HepG2 (cell line): ENCODE data around the gene SYNGAP1. TPM values are rescaled to one million over a fixed set of nuclear protein-coding genes. Genes with fewer than 3 reads are reported as not detected.

Experiments used
- AKNA ChIP-seq: sonication (generic); formaldehyde crosslinking; IDR thresholded peaks from 2 replicates; pipeline ENCODE4 v1.4.0; 2020; ENCODE audit warnings: missing genetic modification reagents, borderline replicate concordance
- ATF7-NPFF ChIP-seq: sonication (generic); formaldehyde crosslinking; IDR thresholded peaks from 2 replicates; pipeline ENCODE4 v1.8.1; 2023; ENCODE audit warnings: mild to moderate bottlenecking, low read depth, missing genetic modification reagents, moderate library complexity
- ATM ChIP-seq: fragments of 450-650 bp; IDR thresholded peaks from 2 replicates; pipeline ENCODE4 v1.7.1; 2017; ENCODE audit warnings: mild to moderate bottlenecking, borderline replicate concordance
- EED ChIP-seq: sonication (generic); formaldehyde crosslinking; IDR thresholded peaks from 2 replicates; pipeline ENCODE4 v1.5.0; 2020; ENCODE audit warnings: mild to moderate bottlenecking, missing genetic modification reagents
- HNF4G ChIP-seq, 2 experiments: sonication (generic) in 1 of 2; formaldehyde crosslinking in 1 of 2; IDR thresholded peaks; 2 replicates each; pipeline versions ENCODE4 v1.4.0 to v1.6.1; 2011 to 2020; ENCODE audit warnings: borderline replicate concordance in 2 of 2, low read depth in 2 of 2, mild to moderate bottlenecking in 2 of 2, low read length in 1 of 2, missing genetic modification reagents in 1 of 2, moderate library complexity in 1 of 2
- IKZF4 ChIP-seq: sonication (generic); formaldehyde crosslinking; IDR thresholded peaks from 2 replicates; pipeline ENCODE4 v1.5.1; 2020; ENCODE audit warnings: borderline replicate concordance, mild to moderate bottlenecking, low read depth, missing genetic modification reagents; ENCODE audit errors: not compliant biosample characterization
- IRF1 ChIP-seq: sonication (generic); formaldehyde crosslinking; IDR thresholded peaks from 2 replicates; pipeline ENCODE4 v1.4.0; 2020; ENCODE audit warnings: low read depth, mild to moderate bottlenecking, missing genetic modification reagents
- IRX3 ChIP-seq: sonication (generic); formaldehyde crosslinking; IDR thresholded peaks from 2 replicates; pipeline ENCODE4 v1.8.1; 2023; ENCODE audit warnings: mild to moderate bottlenecking, low read depth, missing genetic modification reagents, borderline replicate concordance
- PAWR ChIP-seq: sonication (generic); formaldehyde crosslinking; IDR thresholded peaks from 2 replicates; pipeline ENCODE4 v1.4.0; 2020; ENCODE audit warnings: missing genetic modification reagents, mild to moderate bottlenecking, borderline replicate concordance
- PITX1 ChIP-seq: sonication (generic); formaldehyde crosslinking; IDR thresholded peaks from 2 replicates; pipeline ENCODE4 v1.5.1; 2020; ENCODE audit warnings: mild to moderate bottlenecking, missing genetic modification reagents
- SCMH1 ChIP-seq: sonication (generic); formaldehyde crosslinking; IDR thresholded peaks from 2 replicates; pipeline ENCODE4 v1.9.0; 2021; ENCODE audit warnings: missing genetic modification reagents, mild to moderate bottlenecking, borderline replicate concordance
- ZNF709 ChIP-seq: sonication (generic); formaldehyde crosslinking; IDR thresholded peaks from 2 replicates; pipeline ENCODE4 v1.5.0; 2020; ENCODE audit warnings: mild to moderate bottlenecking, missing genetic modification reagents
- ZNF780A ChIP-seq: sonication (generic); formaldehyde crosslinking; IDR thresholded peaks from 2 replicates; pipeline ENCODE4 v1.8.0; 2022; ENCODE audit warnings: mild to moderate bottlenecking, missing genetic modification reagents, moderate library complexity
- polyA plus RNA-seq, 8 experiments: library from polyadenylated mRNA; depleted of rRNA in 3 of 8; stranded (reverse) in 7 of 8; unstranded in 1 of 8; fragments of >200 nt; fragmentation: Illumina TruSeq in 4 of 8; extraction: Trizol in 4 of 8; gene quantifications; 2 replicates each; pipeline versions ENCODE4 v1.2.1 to v1.2.3, GENCODE V29; 2011 to 2016; ENCODE audit warnings: low read depth in 4 of 8, missing spikeins in 1 of 8, mixed read lengths in 1 of 8; ENCODE audit not compliant: insufficient read depth in 1 of 8
- total RNA-seq, 5 experiments: library from RNA; depleted of rRNA; stranded (reverse); fragments of >200 nt; fragmentation: Illumina TruSeq; extraction: Trizol; gene quantifications; 2 replicates each; pipeline ENCODE4 v1.2.3, GENCODE V29; 2016; ENCODE audit warnings: low read depth in 1 of 5
- TF ChIP-seq, protein P1 (sequence below): sonication (generic); formaldehyde crosslinking; IDR thresholded peaks from 2 replicates; pipeline ENCODE4 v1.4.0; 2020; ENCODE audit warnings: mild to moderate bottlenecking, low read depth, missing genetic modification reagents
- TF ChIP-seq, protein P2 (sequence below): sonication (generic); formaldehyde crosslinking; IDR thresholded peaks from 2 replicates; pipeline ENCODE4 v1.5.0; 2020; ENCODE audit warnings: mild to moderate bottlenecking, low read depth, missing genetic modification reagents, borderline replicate concordance
- TF ChIP-seq, protein P3 (sequence below): sonication (generic); formaldehyde crosslinking; IDR thresholded peaks from 2 replicates; pipeline ENCODE4 v1.8.0; 2022; ENCODE audit warnings: mild to moderate bottlenecking, missing genetic modification reagents; ENCODE audit not compliant: insufficient replicate concordance

SYNGAP1 gene
- total and polyA plus RNA-seq, 2 of the 13 experiments (the other 11 are each of a cell fraction or from before 2014, with no cell fraction given): 0.75 to 1.1 TPM

- TF ChIP-seq AKNA (CRISPR knock-in tag) (0 out of 2 replicates have a peak, but pooled peaks have one; percentile 2), IKZF4 (CRISPR knock-in tag) (peak; percentile 28), EED (CRISPR knock-in tag) (peak; percentile 28; the same call in 1 of the 2 replicates), ZNF780A (peak; percentile 91), SCMH1 (CRISPR knock-in tag) (no peak), PITX1 (peak; percentile 87), PAWR (CRISPR knock-in tag) (peak; percentile 75; the same call in 1 of the 2 replicates), ATM (no peak), HNF4G (IDR thresholded peaks at IDR 0.05; ENCODE audit: borderline replicate concordance, low read depth, low read length) (no peak), HNF4G (CRISPR knock-in tag; IDR thresholded peaks at IDR 0.05; ENCODE audit: borderline replicate concordance, low read depth) (peak; percentile 41; the same call in 1 of the 2 replicates), IRF1 (CRISPR knock-in tag) (0 out of 2 replicates have a peak, but pooled peaks have one; percentile 82), IRX3 (CRISPR knock-in tag) (peak; percentile 79), ZNF709 (CRISPR knock-in tag) (peak; percentile 93; the same call in 1 of the 2 replicates), ATF7-NPFF (CRISPR knock-in tag) (peak; percentile 93)
- TF ChIP-seq, protein P1, sequence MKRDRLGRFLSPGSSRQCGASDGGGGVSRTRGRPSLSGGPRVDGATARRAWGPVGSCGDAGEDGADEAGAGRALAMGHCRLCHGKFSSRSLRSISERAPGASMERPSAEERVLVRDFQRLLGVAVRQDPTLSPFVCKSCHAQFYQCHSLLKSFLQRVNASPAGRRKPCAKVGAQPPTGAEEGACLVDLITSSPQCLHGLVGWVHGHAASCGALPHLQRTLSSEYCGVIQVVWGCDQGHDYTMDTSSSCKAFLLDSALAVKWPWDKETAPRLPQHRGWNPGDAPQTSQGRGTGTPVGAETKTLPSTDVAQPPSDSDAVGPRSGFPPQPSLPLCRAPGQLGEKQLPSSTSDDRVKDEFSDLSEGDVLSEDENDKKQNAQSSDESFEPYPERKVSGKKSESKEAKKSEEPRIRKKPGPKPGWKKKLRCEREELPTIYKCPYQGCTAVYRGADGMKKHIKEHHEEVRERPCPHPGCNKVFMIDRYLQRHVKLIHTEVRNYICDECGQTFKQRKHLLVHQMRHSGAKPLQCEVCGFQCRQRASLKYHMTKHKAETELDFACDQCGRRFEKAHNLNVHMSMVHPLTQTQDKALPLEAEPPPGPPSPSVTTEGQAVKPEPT: peak; percentile 74; the same call in 1 of the 2 replicates
- TF ChIP-seq, protein P2, sequence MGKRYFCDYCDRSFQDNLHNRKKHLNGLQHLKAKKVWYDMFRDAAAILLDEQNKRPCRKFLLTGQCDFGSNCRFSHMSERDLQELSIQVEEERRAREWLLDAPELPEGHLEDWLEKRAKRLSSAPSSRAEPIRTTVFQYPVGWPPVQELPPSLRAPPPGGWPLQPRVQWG (CRISPR knock-in tag): no peak
- TF ChIP-seq, protein P3, sequence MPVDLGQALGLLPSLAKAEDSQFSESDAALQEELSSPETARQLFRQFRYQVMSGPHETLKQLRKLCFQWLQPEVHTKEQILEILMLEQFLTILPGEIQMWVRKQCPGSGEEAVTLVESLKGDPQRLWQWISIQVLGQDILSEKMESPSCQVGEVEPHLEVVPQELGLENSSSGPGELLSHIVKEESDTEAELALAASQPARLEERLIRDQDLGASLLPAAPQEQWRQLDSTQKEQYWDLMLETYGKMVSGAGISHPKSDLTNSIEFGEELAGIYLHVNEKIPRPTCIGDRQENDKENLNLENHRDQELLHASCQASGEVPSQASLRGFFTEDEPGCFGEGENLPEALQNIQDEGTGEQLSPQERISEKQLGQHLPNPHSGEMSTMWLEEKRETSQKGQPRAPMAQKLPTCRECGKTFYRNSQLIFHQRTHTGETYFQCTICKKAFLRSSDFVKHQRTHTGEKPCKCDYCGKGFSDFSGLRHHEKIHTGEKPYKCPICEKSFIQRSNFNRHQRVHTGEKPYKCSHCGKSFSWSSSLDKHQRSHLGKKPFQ (CRISPR knock-in tag): peak; percentile 78
Observed at GRCh38 chr6:33454009-33454946, 34.4 kb downstream of the SYNGAP1 start, which contains the start of gene ZBTB9 (continued).
